Astrocyte (in vitro differentiated cells and primary cell): ENCODE measurements around the gene SLC6A7. TPM values are rescaled to one million over a fixed set of nuclear protein-coding genes. Genes with fewer than 3 reads are reported as not detected.
A peak's percentile ranks its signal among the peaks of the same experiment; 100 is the strongest.

Source experiments
- DNase-seq: peaks from one replicate; pipeline ENCODE4 v3.0.0-alpha.2; 2010; ENCODE audit warnings: low read depth
- FAIRE-seq: peaks from 2 replicates; lab custom pipeline; 2011; peaks lifted over from hg19 to GRCh38; lab: Jason Lieb, UNC
- H2AFZ ChIP-seq: 2 replicates; pipeline ENCODE4 v1.6.0; 2012; ENCODE audit warnings: low read depth, low read length, inconsistent platforms
- H3K27ac ChIP-seq: 2 replicates; pipeline ENCODE4 v1.5.1; 2011; ENCODE audit warnings: low read depth, low read length, inconsistent platforms
- H3K27me3 ChIP-seq: 2 replicates; pipeline ENCODE4 v1.6.0; 2011; ENCODE audit warnings: low read length, inconsistent platforms; ENCODE audit not compliant: insufficient read depth
- H3K36me3 ChIP-seq: 2 replicates; pipeline ENCODE4 v1.5.1; 2011; ENCODE audit warnings: low read length, inconsistent platforms; ENCODE audit not compliant: insufficient read depth
- H3K4me1 ChIP-seq: 2 replicates; pipeline ENCODE4 v1.5.1; 2011; ENCODE audit warnings: low read length, inconsistent platforms; ENCODE audit not compliant: insufficient read depth
- H3K4me2 ChIP-seq: 2 replicates; pipeline ENCODE4 v1.6.0; 2012; ENCODE audit warnings: low read length, inconsistent platforms
- H3K4me3 ChIP-seq: 2 replicates; pipeline ENCODE4 v1.5.1; 2011; ENCODE audit warnings: low read depth, mild to moderate bottlenecking, low read length, inconsistent platforms; ENCODE audit not compliant: insufficient read depth
- H3K79me2 ChIP-seq: 2 replicates; pipeline ENCODE4 v1.6.0; 2012; ENCODE audit warnings: mild to moderate bottlenecking, low read length, inconsistent platforms; ENCODE audit not compliant: insufficient read depth
- H3K9ac ChIP-seq: 2 replicates; pipeline ENCODE4 v1.6.0; 2012; ENCODE audit warnings: mild to moderate bottlenecking, low read length, inconsistent platforms
- H3K9me3 ChIP-seq: 2 replicates; pipeline ENCODE4 v1.5.1; 2012; ENCODE audit warnings: low read depth, mild to moderate bottlenecking, low read length, inconsistent platforms; ENCODE audit not compliant: insufficient read depth
- H4K20me1 ChIP-seq: 2 replicates; pipeline ENCODE4 v1.6.0; 2012; ENCODE audit warnings: low read length, inconsistent platforms; ENCODE audit not compliant: insufficient read depth
- H3K27ac Mint-ChIP-seq: one replicate; pipeline ENCODE4 v1.8.0; 2021; ENCODE audit warnings: mild to moderate bottlenecking, mixed read lengths; ENCODE audit not compliant: unreplicated experiment
- H3K27me3 Mint-ChIP-seq: one replicate; pipeline ENCODE4 v1.8.0; 2021; ENCODE audit warnings: low read depth, mixed read lengths; ENCODE audit not compliant: unreplicated experiment
- H3K36me3 Mint-ChIP-seq: one replicate; pipeline ENCODE4 v1.8.0; 2021; ENCODE audit warnings: low read depth, mixed read lengths; ENCODE audit not compliant: unreplicated experiment
- H3K4me1 Mint-ChIP-seq: one replicate; pipeline ENCODE4 v1.8.0; 2021; ENCODE audit warnings: low read depth, mixed read lengths; ENCODE audit not compliant: unreplicated experiment
- H3K4me3 Mint-ChIP-seq: one replicate; pipeline ENCODE4 v1.8.0; 2021; ENCODE audit warnings: mild to moderate bottlenecking, moderate library complexity, mixed read lengths; ENCODE audit not compliant: unreplicated experiment
- H3K9me3 Mint-ChIP-seq: one replicate; pipeline ENCODE4 v1.8.0; 2021; ENCODE audit warnings: mild to moderate bottlenecking, mixed read lengths; ENCODE audit not compliant: unreplicated experiment
- CTCF ChIP-seq: IDR thresholded peaks from 2 replicates; pipeline ENCODE4 v1.5.1; 2011; ENCODE audit warnings: low read depth, mild to moderate bottlenecking, inconsistent platforms, low read length, moderate library complexity; ENCODE audit not compliant: insufficient read depth
- EZH2 ChIP-seq: IDR thresholded peaks from 2 replicates; pipeline ENCODE4 v1.6.1; 2012; ENCODE audit warnings: mild to moderate bottlenecking, low read length, inconsistent platforms; ENCODE audit not compliant: insufficient read depth
- total RNA-seq: library from RNA; stranded (reverse); gene quantifications from 2 replicates; pipeline ENCODE4 v1.2.1, GENCODE V29; 2021

Gene SLC6A7
- total RNA-seq, 1 donor from 2014 or later = not detected

- Histone ChIP-seq H3K36me3 (no peaks in the 10 kb centered on the region), H3K79me2 (no peaks in the 10 kb centered on the region), H4K20me1 (no peaks in the 10 kb centered on the region), H3K27ac (no peak overlapping the region), H3K4me1 (peaks cover 3% of the 10 kb centered on the region), H3K4me3 (no peak overlapping the region), H3K9ac (no peak overlapping the region), H3K4me2 (no peak overlapping the region), H3K9me3 (no peaks in the 10 kb centered on the region), H2AFZ (no peak overlapping the region), H3K27me3 (peaks cover 27% of the 10 kb centered on the region)
- Mint-ChIP-seq H3K27me3 (peaks cover 54% of the 10 kb centered on the region), H3K4me1 (peaks cover 8% of the 10 kb centered on the region), H3K27ac (no peak overlapping the region), H3K36me3 (peaks cover 1% of the 10 kb centered on the region), H3K9me3 (peaks cover 3% of the 10 kb centered on the region), H3K4me3 (no peak overlapping the region)
- no peak for DNase-seq
- FAIRE-seq = no peak
- TF ChIP-seq EZH2 (no peak), CTCF (no peak)
Measured at GRCh38 chr5:150166037-150166649, 23.7 kb upstream of the SLC6A7 start.

GRCh38 chr5:150166650-150167511 is 23.0 kb upstream of the SLC6A7 start, which contains the start of gene CDX1:
Gene CDX1, plus strand, starts transcription at chr5:150166778. Its CDS starts 99 bp downstream, at chr5:150166877.
- peak within 1 kb of the TSS; percentile 4 for H2AFZ ChIP-seq
- no peak within 1 kb of the TSS for H3K27ac Mint-ChIP-seq
- peaks cover 3% of the 10 kb centered on the region for H3K9me3 Mint-ChIP-seq
- H3K36me3 ChIP-seq = no peaks in the 10 kb centered on the region
- H3K79me2 ChIP-seq = no peaks in the 10 kb centered on the region
- no peaks in the 10 kb centered on the region for H4K20me1 ChIP-seq
- H3K27ac ChIP-seq = no peak within 1 kb of the TSS
- H3K4me1 Mint-ChIP-seq = peaks cover 8% of the 10 kb centered on the region
- H3K36me3 Mint-ChIP-seq = peaks cover 3% of the 10 kb centered on the region
- no peak within 1 kb of the TSS for H3K4me3 ChIP-seq
- no peak within 1 kb of the TSS for H3K9ac ChIP-seq
- TF ChIP-seq CTCF (no peak), EZH2 (peak; percentile 45)
- H3K4me2 ChIP-seq = no peak within 1 kb of the TSS
- DNase-seq (no peak), FAIRE-seq (no peak)
- peak within 1 kb of the TSS; percentile 18 for H3K4me3 Mint-ChIP-seq
- H3K4me1 ChIP-seq = no peaks in the 10 kb centered on the region
- H3K9me3 ChIP-seq = no peaks in the 10 kb centered on the region
- H3K27me3 ChIP-seq = peaks cover 27% of the 10 kb centered on the region
- peaks cover 55% of the 10 kb centered on the region for H3K27me3 Mint-ChIP-seq

GRCh38 chr5:150167512-150167850 is 22.4 kb upstream of the SLC6A7 start:
- peaks cover 3% of the 10 kb centered on the region for H3K36me3 Mint-ChIP-seq
- no peak overlapping the region for H3K9ac ChIP-seq
- peak overlapping the region; percentile 18 for H3K4me3 Mint-ChIP-seq
- no peaks in the 10 kb centered on the region for H3K79me2 ChIP-seq
- no peaks in the 10 kb centered on the region for H3K4me1 ChIP-seq
- H2AFZ ChIP-seq = no peak overlapping the region
- no peaks in the 10 kb centered on the region for H3K9me3 ChIP-seq
- FAIRE-seq (no peak), DNase-seq (no peak)
- H3K27me3 Mint-ChIP-seq = peaks cover 60% of the 10 kb centered on the region
- peaks cover 27% of the 10 kb centered on the region for H3K27me3 ChIP-seq
- H3K27ac ChIP-seq = no peak overlapping the region
- no peaks in the 10 kb centered on the region for H3K36me3 ChIP-seq
- no peak overlapping the region for H3K4me2 ChIP-seq
- TF ChIP-seq CTCF (no peak), EZH2 (no peak)
- H4K20me1 ChIP-seq = no peaks in the 10 kb centered on the region
- H3K4me3 ChIP-seq = no peak overlapping the region
- H3K9me3 Mint-ChIP-seq = peaks cover 3% of the 10 kb centered on the region
- H3K4me1 Mint-ChIP-seq = peaks cover 8% of the 10 kb centered on the region
- H3K27ac Mint-ChIP-seq = no peak overlapping the region
